Measurements from ENCODE around the gene TMEM200B. TPM values are rescaled to one million over a fixed set of nuclear protein-coding genes. Genes with fewer than 3 reads are reported as not detected.

TMEM200B gene
- total RNA-seq, 1 experiment from 2014 or later, result 9.0 TPM

DNA sequence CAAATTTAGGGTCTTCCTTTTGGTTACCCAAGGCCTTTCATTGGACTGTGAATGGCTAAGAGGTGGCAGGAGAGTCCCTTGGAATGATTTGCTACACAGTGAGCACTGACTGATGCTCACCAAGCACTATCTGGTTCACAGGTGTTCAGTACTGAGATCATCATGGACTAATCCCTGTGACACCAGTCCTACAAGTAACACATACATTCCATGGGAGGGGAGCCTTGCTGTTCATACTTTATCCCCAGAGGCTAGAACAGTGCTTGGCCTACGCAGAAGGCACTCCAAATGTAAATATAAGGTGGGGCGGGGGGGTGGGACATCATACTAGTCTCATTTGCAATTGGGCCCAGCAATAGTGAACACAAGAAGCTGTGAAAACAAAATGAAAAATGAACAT, 20.5 kb upstream of the TMEM200B start:
- H3K79me2 ChIP-seq (ENCODE audit: low read length), result no peaks in the 10 kb centered on the region
- H3K27ac ChIP-seq (ENCODE audit: low read length), result no peak overlapping the region
- no peak overlapping the region for H3K4me2 ChIP-seq (ENCODE audit: low read length)
- BruUV-seq (replicated peaks), result no TSS peak
- H3K4me3 ChIP-seq (ENCODE audit: low read length), result no peak overlapping the region
- TF ChIP-seq, protein P1, sequence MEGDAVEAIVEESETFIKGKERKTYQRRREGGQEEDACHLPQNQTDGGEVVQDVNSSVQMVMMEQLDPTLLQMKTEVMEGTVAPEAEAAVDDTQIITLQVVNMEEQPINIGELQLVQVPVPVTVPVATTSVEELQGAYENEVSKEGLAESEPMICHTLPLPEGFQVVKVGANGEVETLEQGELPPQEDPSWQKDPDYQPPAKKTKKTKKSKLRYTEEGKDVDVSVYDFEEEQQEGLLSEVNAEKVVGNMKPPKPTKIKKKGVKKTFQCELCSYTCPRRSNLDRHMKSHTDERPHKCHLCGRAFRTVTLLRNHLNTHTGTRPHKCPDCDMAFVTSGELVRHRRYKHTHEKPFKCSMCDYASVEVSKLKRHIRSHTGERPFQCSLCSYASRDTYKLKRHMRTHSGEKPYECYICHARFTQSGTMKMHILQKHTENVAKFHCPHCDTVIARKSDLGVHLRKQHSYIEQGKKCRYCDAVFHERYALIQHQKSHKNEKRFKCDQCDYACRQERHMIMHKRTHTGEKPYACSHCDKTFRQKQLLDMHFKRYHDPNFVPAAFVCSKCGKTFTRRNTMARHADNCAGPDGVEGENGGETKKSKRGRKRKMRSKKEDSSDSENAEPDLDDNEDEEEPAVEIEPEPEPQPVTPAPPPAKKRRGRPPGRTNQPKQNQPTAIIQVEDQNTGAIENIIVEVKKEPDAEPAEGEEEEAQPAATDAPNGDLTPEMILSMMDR (conservative IDR thresholded peaks at IDR 0.05; ENCODE audit: low read depth, low read length), result no peak
- no peak for TF ChIP-seq EZH2 (IDR thresholded peaks at IDR 0.05; ENCODE audit: low read length, unreplicated experiment)
- no peak for TF ChIP-seq EZH2phosphoT487 (IDR thresholded peaks at IDR 0.05; ENCODE audit: borderline replicate concordance, low read length)
- H3K36me3 ChIP-seq (ENCODE audit: low read depth, low read length), result peaks cover 29% of the 10 kb centered on the region
- peaks cover 28% of the 10 kb centered on the region for H3K4me1 ChIP-seq (ENCODE audit: insufficient read depth, low read length)
- no peak for ATAC-seq
- ChIA-PET POLR2A (ENCODE audit: unreplicated experiment) (no interaction called here), CTCF (no interaction called here)
- H2AFZ ChIP-seq (ENCODE audit: low read length), result no peak overlapping the region
- H4K20me1 ChIP-seq (ENCODE audit: low read length), result no peaks in the 10 kb centered on the region
- H3K9me2 ChIP-seq (replicated peaks; ENCODE audit: low read length), result no peaks in the 10 kb centered on the region
- no peak for DNase-seq
- no peaks in the 10 kb centered on the region for H3K9me3 ChIP-seq (ENCODE audit: low read length)
- intact Hi-C loops (cut with micrococcal nuclease), result loop anchor here (10.0 kb wide), 1 partner anchor 259 kb away; no protein-coding TSS in a partner anchor
- H3F3A ChIP-seq (ENCODE audit: low read length, unreplicated experiment), result peaks cover 8% of the 10 kb centered on the region
- no peaks in the 10 kb centered on the region for H3K27me3 ChIP-seq (ENCODE audit: low read length)
- H3K9ac ChIP-seq (ENCODE audit: low read length), result no peak overlapping the region

DNA sequence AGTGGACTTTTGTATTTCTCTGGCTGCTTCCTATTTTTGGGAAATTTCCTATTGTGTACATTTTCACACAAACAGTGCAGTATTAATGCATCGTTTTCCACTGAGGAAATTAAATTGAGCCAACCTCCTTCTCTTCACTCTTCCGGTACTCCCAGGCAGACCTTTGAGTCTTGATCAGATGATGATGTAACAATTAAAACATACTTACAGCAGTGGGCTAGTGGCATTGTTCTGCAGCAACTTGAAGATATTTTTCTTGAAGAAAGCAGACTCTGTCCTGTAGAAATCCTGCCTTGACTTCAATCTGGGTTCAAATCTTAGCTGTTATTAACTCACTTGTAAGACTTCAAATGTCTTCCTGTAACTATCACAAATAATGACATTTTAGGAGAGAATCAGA, 19.0 kb upstream of the TMEM200B start:
- CTCF ChIA-PET, result no interaction called here
- DNase-seq, result no peak
- intact Hi-C loops (cut with micrococcal nuclease), result loop anchor here (10.0 kb wide), 1 partner anchor 258 kb away; no protein-coding TSS in a partner anchor
- H3K79me2 ChIP-seq (ENCODE audit: low read length), result no peaks in the 10 kb centered on the region
- TF ChIP-seq, protein P1 (conservative IDR thresholded peaks at IDR 0.05; ENCODE audit: low read depth, low read length), result no peak
- TF ChIP-seq EZH2 (IDR thresholded peaks at IDR 0.05; ENCODE audit: low read length, unreplicated experiment), result no peak
- H3K4me3 ChIP-seq (ENCODE audit: low read length), result no peak overlapping the region
- H3K4me1 ChIP-seq (ENCODE audit: insufficient read depth, low read length), result peaks cover 20% of the 10 kb centered on the region
- no peak overlapping the region for H3K27ac ChIP-seq (ENCODE audit: low read length)
- H3K9me2 ChIP-seq (replicated peaks; ENCODE audit: low read length), result no peaks in the 10 kb centered on the region
- no peaks in the 10 kb centered on the region for H3K9me3 ChIP-seq (ENCODE audit: low read length)
- H3K4me2 ChIP-seq (ENCODE audit: low read length), result no peak overlapping the region
- BruUV-seq (replicated peaks), result no TSS peak
- no peak overlapping the region for H3K9ac ChIP-seq (ENCODE audit: low read length)
- no peak overlapping the region for H2AFZ ChIP-seq (ENCODE audit: low read length)
- ATAC-seq, result no peak
- H3K36me3 ChIP-seq (ENCODE audit: low read depth, low read length), result peaks cover 15% of the 10 kb centered on the region
- no peaks in the 10 kb centered on the region for H3K27me3 ChIP-seq (ENCODE audit: low read length)
- H4K20me1 ChIP-seq (ENCODE audit: low read length), result no peaks in the 10 kb centered on the region
- POLR2A ChIA-PET (ENCODE audit: unreplicated experiment), result no interaction called here
- no peaks in the 10 kb centered on the region for H3F3A ChIP-seq (ENCODE audit: low read length, unreplicated experiment)

DNA sequence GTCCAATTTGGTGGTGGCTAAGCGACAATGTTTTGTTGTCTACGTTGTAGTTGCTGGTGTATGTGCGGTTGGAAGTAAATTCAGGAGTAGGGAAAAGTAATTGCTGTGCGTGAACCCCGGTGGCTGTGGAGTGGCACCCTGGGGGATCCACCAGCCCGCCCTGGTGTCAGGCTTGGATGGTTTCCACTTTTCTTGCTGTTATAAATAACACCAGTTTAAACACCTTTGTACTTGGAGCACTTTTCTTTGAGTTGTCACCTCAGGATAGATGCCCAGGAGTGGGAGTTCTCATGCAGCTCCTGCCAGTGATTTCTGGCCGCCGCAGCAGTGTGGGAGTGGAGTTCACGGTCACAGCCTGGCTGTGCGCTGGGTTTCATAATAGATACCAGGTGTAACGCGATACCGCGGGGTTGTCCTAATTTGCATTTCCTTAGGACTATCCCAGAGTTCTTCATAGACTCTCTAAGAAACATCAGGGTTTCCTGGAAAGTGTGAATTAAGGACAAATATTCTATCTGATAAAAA, 12.8 kb upstream of the TMEM200B start:
- TF ChIP-seq, protein P1 (conservative IDR thresholded peaks at IDR 0.05; ENCODE audit: low read depth, low read length), result no peak
- TF ChIP-seq EZH2 (IDR thresholded peaks at IDR 0.05; ENCODE audit: low read length, unreplicated experiment) (no peak), EZH2phosphoT487 (IDR thresholded peaks at IDR 0.05; ENCODE audit: borderline replicate concordance, low read length) (no peak)
- CTCF ChIA-PET, result no interaction called here

More for the DNA sequence above, 12.8 kb upstream of the TMEM200B start:
- no peaks in the 10 kb centered on the region for H3K9me2 ChIP-seq (replicated peaks; ENCODE audit: low read length)
- no peak overlapping the region for H3K4me3 ChIP-seq (ENCODE audit: low read length)
- no peak overlapping the region for H3K9ac ChIP-seq (ENCODE audit: low read length)
- H3K4me2 ChIP-seq (ENCODE audit: low read length), result peak overlapping the region; percentile 17; the same call in 1 of the 2 replicates
- H3K27me3 ChIP-seq (ENCODE audit: low read length), result no peaks in the 10 kb centered on the region
- H3K36me3 ChIP-seq (ENCODE audit: low read depth, low read length), result no peaks in the 10 kb centered on the region
- no peaks in the 10 kb centered on the region for H3K79me2 ChIP-seq (ENCODE audit: low read length)
- H3F3A ChIP-seq (ENCODE audit: low read length, unreplicated experiment), result no peaks in the 10 kb centered on the region
- DNase-seq, result peak; percentile 38
- no peak overlapping the region; the same call in 1 of the 2 replicates for H2AFZ ChIP-seq (ENCODE audit: low read length)
- H4K20me1 ChIP-seq (ENCODE audit: low read length), result no peaks in the 10 kb centered on the region
- H3K9me3 ChIP-seq (ENCODE audit: low read length), result no peaks in the 10 kb centered on the region
- BruUV-seq (replicated peaks), result no TSS peak
- no peak overlapping the region for H3K27ac ChIP-seq (ENCODE audit: low read length)
- POLR2A ChIA-PET (ENCODE audit: unreplicated experiment), result no interaction called here
- intact Hi-C loops (cut with micrococcal nuclease), result no loop called here
- ATAC-seq, result peak; percentile 56
- peaks cover 5% of the 10 kb centered on the region for H3K4me1 ChIP-seq (ENCODE audit: insufficient read depth, low read length)
